ENCODE measurements around the gene SYT14.
"Not testable (repeated sequence)": the region's sequence is repeated elsewhere in the genome, so short reads cannot be mapped to it uniquely, and the experiment has no call there.

SYT14 gene

GRCh38 chr1:210031473-210031872 lies 93.5 kb downstream of the SYT14 start:
- DNase-seq = no peak

- DNase-seq = no peak
These were observed 105.0 kb downstream of the SYT14 start for GRCh38 chr1:210043058-210043457.

GRCh38 chr1:210049616-210050015 lies 111.6 kb downstream of the SYT14 start:
- DNase-seq = no peak

- not testable (repeated sequence) for DNase-seq
These were observed 112.5 kb downstream of the SYT14 start for GRCh38 chr1:210050491-210050890.

- no peak for DNase-seq
These were observed 115.1 kb downstream of the SYT14 start for GRCh38 chr1:210053126-210053525.

- DNase-seq = no peak
These were observed 119.6 kb downstream of the SYT14 start for GRCh38 chr1:210057593-210057992.

GRCh38 chr1:210061992-210062391 lies 124.0 kb downstream of the SYT14 start:
- DNase-seq = no peak

GRCh38 chr1:210070531-210070930 lies 132.5 kb downstream of the SYT14 start:
- no peak for DNase-seq

- no peak for DNase-seq
These were observed 134.1 kb downstream of the SYT14 start for GRCh38 chr1:210072129-210072528.

GRCh38 chr1:210072896-210073504 lies 135.0 kb downstream of the SYT14 start:
- DNase-seq = no peak

GRCh38 chr1:210074904-210075303 lies 136.9 kb downstream of the SYT14 start:
- no peak for DNase-seq

GRCh38 chr1:210076620-210077019 lies 138.6 kb downstream of the SYT14 start:
- DNase-seq = no peak

- no peak for DNase-seq
These were observed 143.5 kb downstream of the SYT14 start for GRCh38 chr1:210081494-210081893.

- no peak for DNase-seq
These were observed 147.3 kb downstream of the SYT14 start for GRCh38 chr1:210085359-210085758.

- DNase-seq = no peak
These were observed 149.0 kb downstream of the SYT14 start for GRCh38 chr1:210087058-210087457.

- DNase-seq = no peak
These were observed 151.8 kb downstream of the SYT14 start for GRCh38 chr1:210089855-210090254.

- no peak for DNase-seq
These were observed 154.3 kb downstream of the SYT14 start for GRCh38 chr1:210092366-210092765.

GRCh38 chr1:210093461-210093860 lies 155.4 kb downstream of the SYT14 start:
- no peak for DNase-seq

- no peak for DNase-seq
These were observed 160.3 kb downstream of the SYT14 start for GRCh38 chr1:210098356-210098755.

GRCh38 chr1:210099921-210100320 lies 161.9 kb downstream of the SYT14 start:
- DNase-seq = no peak

GRCh38 chr1:210104103-210104502 lies 166.1 kb downstream of the SYT14 start:
- no peak for DNase-seq

- not testable (repeated sequence) for DNase-seq
These were observed 174.9 kb downstream of the SYT14 start for GRCh38 chr1:210112906-210113305.

- DNase-seq = no peak
These were observed 179.2 kb downstream of the SYT14 start for GRCh38 chr1:210117198-210117597.

GRCh38 chr1:210117681-210118170 lies 179.7 kb downstream of the SYT14 start:
- no peak for DNase-seq

GRCh38 chr1:210123383-210123782 lies 185.4 kb downstream of the SYT14 start:
- DNase-seq = no peak
